HG02623 (cell line): ENCODE data around the gene SOX15.
A peak's percentile ranks its signal among the peaks of the same experiment; 100 is the strongest.

ENCODE experiments used
- ATAC-seq: cut with Tn5 transposase; IDR thresholded peaks from one replicate; pipeline ENCODE4 v1.9.1; 2021; ENCODE audit warnings: moderate library complexity; ENCODE audit not compliant: unreplicated experiment

SOX15 gene

GRCh38 chr17:7559320-7560171 is 30.3 kb downstream of the SOX15 start:
- no peak for ATAC-seq

GRCh38 chr17:7558544-7559319 is 31.2 kb downstream of the SOX15 start, which contains the start of gene TNFSF13:
Gene TNFSF13 (plus strand): TSS chr17:7558750. CDS start chr17:7559040, 290 bp downstream.
- ATAC-seq = no peak

- no peak for ATAC-seq
Observed at GRCh38 chr17:7557775-7558543, 31.9 kb downstream of the SOX15 start.

GRCh38 chr17:7557147-7557764 is 32.6 kb downstream of the SOX15 start:
- no peak for ATAC-seq

GRCh38 chr17:7556627-7557026 is 33.3 kb downstream of the SOX15 start:
- no peak for ATAC-seq

GRCh38 chr17:7555320-7555948 is 34.5 kb downstream of the SOX15 start:
- no peak for ATAC-seq

GRCh38 chr17:7553356-7553755 is 36.5 kb downstream of the SOX15 start:
- ATAC-seq = no peak

GRCh38 chr17:7552621-7553051 is 37.3 kb downstream of the SOX15 start:
- ATAC-seq = peak; percentile 63

- no peak for ATAC-seq
Observed at GRCh38 chr17:7551396-7551795, 38.5 kb downstream of the SOX15 start.

- ATAC-seq = no peak
Observed at GRCh38 chr17:7550344-7550743, 39.5 kb downstream of the SOX15 start.

GRCh38 chr17:7549401-7550055 is 40.4 kb downstream of the SOX15 start:
- no peak for ATAC-seq

- ATAC-seq = no peak
Observed at GRCh38 chr17:7548585-7549400, 41.1 kb downstream of the SOX15 start, which contains the start of gene TNFSF12. Gene TNFSF12 (plus strand): TSS chr17:7549058. CDS start chr17:7549154, 96 bp downstream.

GRCh38 chr17:7544911-7545310 is 45.0 kb downstream of the SOX15 start:
- no peak for ATAC-seq

- no peak for ATAC-seq
Observed at GRCh38 chr17:7541074-7541621, 48.7 kb downstream of the SOX15 start.

GRCh38 chr17:7538891-7539545 is 50.9 kb downstream of the SOX15 start:
- ATAC-seq = no peak
